ENCODE results near the gene NTN3.

DNA sequence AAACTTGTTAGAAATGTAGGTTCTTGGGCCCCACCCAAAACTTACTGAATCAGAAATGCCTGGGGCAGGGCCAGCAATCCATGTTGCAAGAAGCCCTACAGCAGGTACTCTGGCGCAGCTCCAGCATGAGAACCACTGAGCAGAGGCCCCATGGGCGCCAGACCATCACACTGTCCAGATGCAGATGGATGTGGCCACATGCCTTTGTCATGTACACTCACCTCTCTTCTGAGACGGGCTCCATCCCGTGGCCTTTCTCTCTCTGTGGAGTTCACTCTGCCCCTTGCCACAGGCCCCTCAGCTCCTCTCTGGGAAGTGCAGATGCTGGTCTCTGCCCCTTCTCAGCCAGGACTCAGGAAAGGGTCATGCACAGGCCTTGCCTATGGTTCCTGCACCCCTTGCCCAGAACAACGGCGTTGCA lies 44.1 kb upstream of the NTN3 start:
- TF ChIP-seq, protein P1, sequence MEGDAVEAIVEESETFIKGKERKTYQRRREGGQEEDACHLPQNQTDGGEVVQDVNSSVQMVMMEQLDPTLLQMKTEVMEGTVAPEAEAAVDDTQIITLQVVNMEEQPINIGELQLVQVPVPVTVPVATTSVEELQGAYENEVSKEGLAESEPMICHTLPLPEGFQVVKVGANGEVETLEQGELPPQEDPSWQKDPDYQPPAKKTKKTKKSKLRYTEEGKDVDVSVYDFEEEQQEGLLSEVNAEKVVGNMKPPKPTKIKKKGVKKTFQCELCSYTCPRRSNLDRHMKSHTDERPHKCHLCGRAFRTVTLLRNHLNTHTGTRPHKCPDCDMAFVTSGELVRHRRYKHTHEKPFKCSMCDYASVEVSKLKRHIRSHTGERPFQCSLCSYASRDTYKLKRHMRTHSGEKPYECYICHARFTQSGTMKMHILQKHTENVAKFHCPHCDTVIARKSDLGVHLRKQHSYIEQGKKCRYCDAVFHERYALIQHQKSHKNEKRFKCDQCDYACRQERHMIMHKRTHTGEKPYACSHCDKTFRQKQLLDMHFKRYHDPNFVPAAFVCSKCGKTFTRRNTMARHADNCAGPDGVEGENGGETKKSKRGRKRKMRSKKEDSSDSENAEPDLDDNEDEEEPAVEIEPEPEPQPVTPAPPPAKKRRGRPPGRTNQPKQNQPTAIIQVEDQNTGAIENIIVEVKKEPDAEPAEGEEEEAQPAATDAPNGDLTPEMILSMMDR (IDR thresholded peaks at IDR 0.05): no peak
- no peak for TF ChIP-seq BHLHE40 (IDR thresholded peaks at IDR 0.05; ENCODE audit: low read depth, low read length)
- no peak for TF ChIP-seq NPAS2 (CRISPR knock-in tag; IDR thresholded peaks at IDR 0.05; ENCODE audit: borderline replicate concordance)
- TF ChIP-seq JUN (IDR thresholded peaks at IDR 0.05): no peak
- TF ChIP-seq SREBF2 (IDR thresholded peaks at IDR 0.05): no peak
- TF ChIP-seq, protein P2, sequence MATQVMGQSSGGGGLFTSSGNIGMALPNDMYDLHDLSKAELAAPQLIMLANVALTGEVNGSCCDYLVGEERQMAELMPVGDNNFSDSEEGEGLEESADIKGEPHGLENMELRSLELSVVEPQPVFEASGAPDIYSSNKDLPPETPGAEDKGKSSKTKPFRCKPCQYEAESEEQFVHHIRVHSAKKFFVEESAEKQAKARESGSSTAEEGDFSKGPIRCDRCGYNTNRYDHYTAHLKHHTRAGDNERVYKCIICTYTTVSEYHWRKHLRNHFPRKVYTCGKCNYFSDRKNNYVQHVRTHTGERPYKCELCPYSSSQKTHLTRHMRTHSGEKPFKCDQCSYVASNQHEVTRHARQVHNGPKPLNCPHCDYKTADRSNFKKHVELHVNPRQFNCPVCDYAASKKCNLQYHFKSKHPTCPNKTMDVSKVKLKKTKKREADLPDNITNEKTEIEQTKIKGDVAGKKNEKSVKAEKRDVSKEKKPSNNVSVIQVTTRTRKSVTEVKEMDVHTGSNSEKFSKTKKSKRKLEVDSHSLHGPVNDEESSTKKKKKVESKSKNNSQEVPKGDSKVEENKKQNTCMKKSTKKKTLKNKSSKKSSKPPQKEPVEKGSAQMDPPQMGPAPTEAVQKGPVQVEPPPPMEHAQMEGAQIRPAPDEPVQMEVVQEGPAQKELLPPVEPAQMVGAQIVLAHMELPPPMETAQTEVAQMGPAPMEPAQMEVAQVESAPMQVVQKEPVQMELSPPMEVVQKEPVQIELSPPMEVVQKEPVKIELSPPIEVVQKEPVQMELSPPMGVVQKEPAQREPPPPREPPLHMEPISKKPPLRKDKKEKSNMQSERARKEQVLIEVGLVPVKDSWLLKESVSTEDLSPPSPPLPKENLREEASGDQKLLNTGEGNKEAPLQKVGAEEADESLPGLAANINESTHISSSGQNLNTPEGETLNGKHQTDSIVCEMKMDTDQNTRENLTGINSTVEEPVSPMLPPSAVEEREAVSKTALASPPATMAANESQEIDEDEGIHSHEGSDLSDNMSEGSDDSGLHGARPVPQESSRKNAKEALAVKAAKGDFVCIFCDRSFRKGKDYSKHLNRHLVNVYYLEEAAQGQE (IDR thresholded peaks at IDR 0.05): no peak
- no peak for TF ChIP-seq POLR2A (IDR thresholded peaks at IDR 0.05; ENCODE audit: low read length)
- TF ChIP-seq EP300 (IDR thresholded peaks at IDR 0.05): no peak
- no peak for TF ChIP-seq CHD2 (IDR thresholded peaks at IDR 0.05; ENCODE audit: low read length, partially characterized antibody)
- no peak for TF ChIP-seq SMC3 (IDR thresholded peaks at IDR 0.05)
- TF ChIP-seq, protein P3, sequence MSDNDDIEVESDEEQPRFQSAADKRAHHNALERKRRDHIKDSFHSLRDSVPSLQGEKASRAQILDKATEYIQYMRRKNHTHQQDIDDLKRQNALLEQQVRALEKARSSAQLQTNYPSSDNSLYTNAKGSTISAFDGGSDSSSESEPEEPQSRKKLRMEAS (IDR thresholded peaks at IDR 0.05): no peak
- TF ChIP-seq ZNF302 (CRISPR knock-in tag; IDR thresholded peaks at IDR 0.05): no peak
- TF ChIP-seq, protein P4, sequence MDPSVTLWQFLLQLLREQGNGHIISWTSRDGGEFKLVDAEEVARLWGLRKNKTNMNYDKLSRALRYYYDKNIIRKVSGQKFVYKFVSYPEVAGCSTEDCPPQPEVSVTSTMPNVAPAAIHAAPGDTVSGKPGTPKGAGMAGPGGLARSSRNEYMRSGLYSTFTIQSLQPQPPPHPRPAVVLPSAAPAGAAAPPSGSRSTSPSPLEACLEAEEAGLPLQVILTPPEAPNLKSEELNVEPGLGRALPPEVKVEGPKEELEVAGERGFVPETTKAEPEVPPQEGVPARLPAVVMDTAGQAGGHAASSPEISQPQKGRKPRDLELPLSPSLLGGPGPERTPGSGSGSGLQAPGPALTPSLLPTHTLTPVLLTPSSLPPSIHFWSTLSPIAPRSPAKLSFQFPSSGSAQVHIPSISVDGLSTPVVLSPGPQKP (IDR thresholded peaks at IDR 0.05; ENCODE audit: low read depth, low read length): no peak

All from A549 (cell line).